Mammary epithelial cell (primary cell): ENCODE data around the gene CTAGE9.

Source experiments
- CTCF ChIP-seq, 2 donors: IDR thresholded peaks in 1 of 2; conservative IDR thresholded peaks in 1 of 2; 2 replicates each; pipeline ENCODE4 v1.5.1; 2011 to 2012; ENCODE audit warnings: inconsistent platforms in 2 of 2, low read length in 2 of 2, mild to moderate bottlenecking in 2 of 2, control low read depth in 1 of 2, low read depth in 1 of 2; ENCODE audit not compliant: insufficient read depth in 1 of 2; ENCODE audit errors: extremely low read depth in 1 of 2
- EZH2 ChIP-seq: IDR thresholded peaks from 2 replicates; pipeline ENCODE4 v1.6.1; 2012; ENCODE audit warnings: low read length, inconsistent platforms, borderline replicate concordance

- TF ChIP-seq CTCF (conservative IDR thresholded peaks at IDR 0.05 in 1 of 2, IDR thresholded peaks at IDR 0.05 in 1 of 2; ENCODE audit: extremely low read depth in 1 of 2, insufficient read depth in 1 of 2, low read depth in 1 of 2, low read length in 2 of 2) (no peak), EZH2 (no peak)
Measured at GRCh38 chr6:131744432-131745287, 33.8 kb upstream of the CTAGE9 start.
